Measurements from ENCODE around the gene HSD17B12. TPM values are rescaled to one million over a fixed set of nuclear protein-coding genes. Genes with fewer than 3 reads are reported as not detected.

Gene HSD17B12
- total and polyA plus RNA-seq, 2 of the 4 experiments (the other 2 are of a cell fraction) = 38.0 to 44.6 TPM

- H2AK5ac ChIP-seq (ENCODE audit: low read depth, low read length) = no peak overlapping the region
- 0 out of 2 replicates have a peak, but pooled peaks cover 2% of the 10 kb centered on the region for H3K4me1 ChIP-seq (ENCODE audit: control insufficient read depth, insufficient read depth, low read length)
- H4K91ac ChIP-seq (ENCODE audit: insufficient read depth, low read depth, low read length) = no peak overlapping the region
- no peak for DNase-seq
- POLR2A ChIA-PET (ENCODE audit: unreplicated experiment) = no interaction called here
- no peaks in the 10 kb centered on the region for H3K9me3 ChIP-seq (ENCODE audit: control insufficient read depth, insufficient read depth, low read length)
- WGBS, 2 experiments (ENCODE audit: extremely low coverage in 2 of 2, insufficient read length in 1 of 2) = 100% methylated on average over 2 of the region's 2 CpGs; no CpG with 5 or more reads in 1 of the 2 experiments
- no peak overlapping the region for H4K5ac ChIP-seq (ENCODE audit: low read depth, low read length)
- ATAC-seq (ENCODE audit: low read depth) = no peak
- no peak overlapping the region for H2BK5ac ChIP-seq (ENCODE audit: low read depth, low read length, poor library complexity, severe bottlenecking)
- H3K56ac ChIP-seq (ENCODE audit: extremely low read depth, insufficient read depth, low read length) = no peak overlapping the region
- H3K14ac ChIP-seq (replicated peaks; ENCODE audit: low read depth, low read length) = no peak overlapping the region
- peaks cover 9% of the 10 kb centered on the region for H3K9me1 ChIP-seq (ENCODE audit: insufficient read depth, low read length)
- no peak overlapping the region for H3K23ac ChIP-seq (ENCODE audit: low read depth, low read length)
- no peak overlapping the region for H3K27ac ChIP-seq (ENCODE audit: insufficient read depth, low read length)
- in situ Hi-C loops (cut with MboI; ENCODE audit: low sequenced_read_pairs) (no loop called here), dilution Hi-C loops (cut with HindIII; ENCODE audit: low sequenced_read_pairs, unreplicated experiment) (no loop called here), intact Hi-C loops (cut with micrococcal nuclease) (no loop called here)
- H4K20me1 ChIP-seq (ENCODE audit: insufficient read depth, low read length) = peaks cover 17% of the 10 kb centered on the region
- CTCF ChIA-PET = no interaction called here
- peaks cover 42 to 59% of the 10 kb centered on the region in 2 experiments for H3K79me1 ChIP-seq (ENCODE audit: low read depth in 1 of 2, low read length in 2 of 2)
- TF ChIP-seq MAZ (IDR thresholded peaks at IDR 0.05; ENCODE audit: borderline replicate concordance, low read depth, low read length) = no peak
- no peak overlapping the region for H2BK20ac ChIP-seq (ENCODE audit: low read depth, low read length)
- no peak overlapping the region for H2BK120ac ChIP-seq (ENCODE audit: low read depth, low read length)
- no peak overlapping the region for H2AFZ ChIP-seq (replicated peaks; ENCODE audit: low read length, poor library complexity)
- no peaks in the 10 kb centered on the region for H3K27me3 ChIP-seq (ENCODE audit: control insufficient read depth, insufficient read depth, low read length)
- peak overlapping the region; percentile 84 for H2AK9ac ChIP-seq (replicated peaks; ENCODE audit: low read depth, low read length, poor library complexity)
- no peak overlapping the region for H3K18ac ChIP-seq (ENCODE audit: low read depth, low read length)
- BruUV-seq (replicated peaks) = no TSS peak
- no peak overlapping the region for H3K4me3 ChIP-seq (ENCODE audit: insufficient read depth, low read depth, low read length)
- no peak overlapping the region for H4K8ac ChIP-seq (ENCODE audit: low read depth in 2 of 2, low read length in 2 of 2)
- H3K4me2 ChIP-seq (ENCODE audit: low read depth, low read length) = no peak overlapping the region
- no peak overlapping the region for H3K9ac ChIP-seq (ENCODE audit: low read depth, low read length)
- no peak overlapping the region for H3K4ac ChIP-seq (ENCODE audit: low read depth, low read length)
- H2BK15ac ChIP-seq (ENCODE audit: low read depth, low read length) = no peak overlapping the region
- H3K36me3 ChIP-seq (ENCODE audit: control insufficient read depth, insufficient read depth, low read length) = peaks cover 4% of the 10 kb centered on the region; the same call in 1 of the 2 replicates
These were observed 12.5 kb downstream of the HSD17B12 start for GRCh38 chr11:43693069-43693468.

Measured in IMR-90 (cell line).